GM12873 (cell line): ENCODE results near the gene TMPRSS2.

ENCODE experiments used
- TF ChIP-seq, protein P1 (sequence below): IDR thresholded peaks from 2 replicates; pipeline ENCODE4 v1.5.1; 2012; ENCODE audit warnings: low read depth, mild to moderate bottlenecking, moderate library complexity, low read length, control low read depth; ENCODE audit not compliant: insufficient read depth; ENCODE audit errors: missing control alignments

TMPRSS2 gene

DNA sequence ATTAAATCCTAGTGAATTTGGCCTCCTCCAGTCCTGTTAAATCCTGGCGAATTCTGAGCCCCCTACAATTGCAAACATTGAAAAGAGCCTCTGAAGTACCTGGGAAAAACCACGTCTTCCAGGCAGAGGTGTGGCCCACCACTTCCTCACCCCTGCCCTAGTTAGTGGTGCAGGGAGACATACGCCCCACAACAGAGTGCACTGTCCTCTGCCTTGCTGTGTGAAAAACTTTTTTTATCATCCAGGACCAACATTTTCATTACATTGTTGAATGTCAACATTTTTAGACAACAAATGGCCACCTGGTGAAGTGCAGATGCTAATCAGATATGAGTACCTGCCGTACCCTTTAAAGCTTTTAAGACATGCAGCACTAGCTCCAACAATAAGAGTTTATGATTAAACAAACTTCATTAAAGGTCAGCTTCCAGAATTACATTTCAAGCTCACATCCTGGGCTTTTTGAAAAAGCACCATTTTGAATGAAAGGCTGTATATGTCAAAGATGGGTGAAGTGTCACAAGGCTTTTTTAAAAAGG, 13.6 kb upstream of the TMPRSS2 start:
- TF ChIP-seq, protein P1, sequence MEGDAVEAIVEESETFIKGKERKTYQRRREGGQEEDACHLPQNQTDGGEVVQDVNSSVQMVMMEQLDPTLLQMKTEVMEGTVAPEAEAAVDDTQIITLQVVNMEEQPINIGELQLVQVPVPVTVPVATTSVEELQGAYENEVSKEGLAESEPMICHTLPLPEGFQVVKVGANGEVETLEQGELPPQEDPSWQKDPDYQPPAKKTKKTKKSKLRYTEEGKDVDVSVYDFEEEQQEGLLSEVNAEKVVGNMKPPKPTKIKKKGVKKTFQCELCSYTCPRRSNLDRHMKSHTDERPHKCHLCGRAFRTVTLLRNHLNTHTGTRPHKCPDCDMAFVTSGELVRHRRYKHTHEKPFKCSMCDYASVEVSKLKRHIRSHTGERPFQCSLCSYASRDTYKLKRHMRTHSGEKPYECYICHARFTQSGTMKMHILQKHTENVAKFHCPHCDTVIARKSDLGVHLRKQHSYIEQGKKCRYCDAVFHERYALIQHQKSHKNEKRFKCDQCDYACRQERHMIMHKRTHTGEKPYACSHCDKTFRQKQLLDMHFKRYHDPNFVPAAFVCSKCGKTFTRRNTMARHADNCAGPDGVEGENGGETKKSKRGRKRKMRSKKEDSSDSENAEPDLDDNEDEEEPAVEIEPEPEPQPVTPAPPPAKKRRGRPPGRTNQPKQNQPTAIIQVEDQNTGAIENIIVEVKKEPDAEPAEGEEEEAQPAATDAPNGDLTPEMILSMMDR: no peak

DNA sequence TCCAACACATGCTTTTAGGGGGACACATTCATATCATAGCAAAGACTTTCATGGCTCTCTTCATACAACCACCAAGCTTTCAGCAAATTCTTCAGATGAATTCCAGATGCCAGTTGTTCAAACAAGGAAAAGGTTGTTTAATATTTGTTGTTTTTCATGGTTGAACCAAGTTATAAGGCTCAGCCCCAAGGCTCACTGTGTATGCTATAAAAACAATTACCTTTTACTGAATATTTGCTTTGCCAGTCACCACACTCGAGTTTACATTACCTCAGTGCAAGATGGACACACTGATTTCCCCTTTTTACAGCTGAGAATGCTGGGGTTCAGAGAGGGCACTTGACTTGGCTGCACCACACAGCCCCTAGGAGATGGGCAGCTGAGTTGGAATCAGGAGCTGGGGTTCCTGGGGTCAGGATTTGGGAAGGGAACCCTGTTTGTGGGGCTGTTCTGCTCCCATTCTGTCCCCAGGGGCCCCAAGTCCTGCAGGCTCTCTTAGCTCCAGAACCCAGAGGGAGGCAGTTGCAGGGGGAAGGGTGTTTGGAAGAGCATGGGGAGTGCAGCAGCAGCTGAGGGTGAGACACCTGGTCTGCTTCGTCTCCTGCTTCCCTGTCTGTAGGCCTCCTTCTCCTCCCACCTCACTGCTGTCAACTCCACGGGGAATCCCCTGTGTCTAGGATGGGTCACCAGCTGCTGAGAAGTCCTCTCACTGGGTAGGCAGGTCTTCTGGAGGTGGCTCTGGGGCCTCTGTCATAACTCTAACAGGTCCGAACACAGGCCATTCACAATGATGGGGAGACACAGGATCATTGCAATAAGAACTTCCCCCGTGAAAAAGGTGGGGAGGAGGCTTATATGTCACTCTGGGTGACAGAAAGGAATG, 12.8 kb upstream of the TMPRSS2 start:
- TF ChIP-seq, protein P1: no peak

DNA sequence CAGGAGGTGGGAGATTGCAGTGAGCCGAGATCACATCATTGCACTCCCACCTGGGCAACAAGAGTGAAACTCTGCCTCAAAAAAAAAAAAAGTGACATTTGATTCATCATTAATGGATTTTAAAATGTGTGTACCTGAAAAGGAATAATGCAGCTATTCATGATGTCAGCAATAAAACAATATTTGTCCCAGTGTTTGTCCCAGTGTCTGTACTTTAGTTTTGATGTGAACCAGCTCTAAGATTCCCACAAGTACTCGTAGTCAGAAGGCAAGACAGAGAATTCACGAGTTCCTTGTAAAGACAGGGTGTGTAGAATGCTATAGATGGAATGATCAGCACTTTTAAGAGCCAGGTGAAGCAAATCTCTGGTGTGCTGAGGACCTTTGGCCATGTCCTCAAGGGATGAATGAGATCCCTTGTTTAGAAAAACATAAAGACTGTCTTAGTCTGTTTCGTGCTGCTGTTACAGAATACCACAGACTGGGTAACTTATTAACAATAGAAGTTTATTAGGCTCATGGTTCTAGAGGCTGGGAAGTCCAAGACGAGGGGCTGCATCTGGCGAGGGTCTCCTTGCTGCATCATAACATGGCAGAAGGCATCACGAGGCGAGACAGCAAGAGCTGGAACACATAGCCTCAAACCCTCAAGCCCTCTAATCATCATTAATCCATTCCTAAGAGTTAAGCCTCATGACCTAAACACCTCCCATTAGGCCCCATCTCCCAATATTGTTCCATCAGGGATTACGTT, 12.0 kb upstream of the TMPRSS2 start:
- TF ChIP-seq, protein P1: no peak

- TF ChIP-seq, protein P1: no peak
Measured at GRCh38 chr21:41518757-41519156, 10.8 kb upstream of the TMPRSS2 start.

DNA sequence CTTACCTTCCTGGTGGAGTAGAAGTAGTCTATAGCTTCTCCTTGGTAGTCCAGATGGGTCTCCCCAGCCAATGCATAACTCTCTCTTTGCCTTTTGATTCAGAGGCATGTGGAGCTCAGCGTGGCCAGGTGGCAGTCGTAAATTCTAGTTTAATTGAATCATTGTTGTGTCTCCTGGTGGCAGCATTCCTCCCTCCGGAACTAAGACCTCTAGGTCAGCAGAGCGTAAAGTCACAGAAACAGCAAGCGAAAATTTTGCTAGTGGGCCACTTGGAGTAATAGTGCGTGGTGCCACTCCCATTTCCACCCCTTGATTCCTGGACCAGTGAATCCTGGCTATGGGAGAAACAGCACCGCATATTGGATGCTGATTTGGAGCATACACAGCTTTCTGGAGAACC, 3.9 kb upstream of the TMPRSS2 start:
- TF ChIP-seq, protein P1: no peak

GRCh38 chr21:41510500-41510899, 2.5 kb upstream of the TMPRSS2 start:
- TF ChIP-seq, protein P1: no peak

DNA sequence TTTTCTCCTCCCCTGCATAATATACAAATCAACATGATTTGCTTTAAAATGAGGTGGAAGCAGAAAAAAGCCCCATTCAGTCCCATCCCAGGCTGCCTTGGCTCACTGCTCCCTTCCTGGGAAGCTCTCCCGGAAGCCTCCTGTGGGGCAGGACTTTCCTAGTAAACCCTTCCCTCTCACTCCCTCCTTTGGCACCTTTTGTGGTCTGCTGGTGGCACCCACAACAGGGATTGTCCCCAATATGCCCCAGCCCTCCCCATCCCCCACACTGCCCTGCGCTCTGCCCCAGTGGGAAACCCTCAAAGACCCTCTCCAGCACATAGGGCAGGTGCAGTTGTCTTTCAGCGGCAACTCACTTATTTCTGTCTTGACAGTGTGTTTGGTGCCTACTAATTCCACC, 1.8 kb upstream of the TMPRSS2 start:
- TF ChIP-seq, protein P1: no peak
